ENCODE data around the gene TFEB. TPM values are rescaled to one million over a fixed set of nuclear protein-coding genes. Genes with fewer than 3 reads are reported as not detected.

The TFEB gene
- total RNA-seq, 2 experiments from 2014 or later: 11.7 to 13.4 TPM

DNA sequence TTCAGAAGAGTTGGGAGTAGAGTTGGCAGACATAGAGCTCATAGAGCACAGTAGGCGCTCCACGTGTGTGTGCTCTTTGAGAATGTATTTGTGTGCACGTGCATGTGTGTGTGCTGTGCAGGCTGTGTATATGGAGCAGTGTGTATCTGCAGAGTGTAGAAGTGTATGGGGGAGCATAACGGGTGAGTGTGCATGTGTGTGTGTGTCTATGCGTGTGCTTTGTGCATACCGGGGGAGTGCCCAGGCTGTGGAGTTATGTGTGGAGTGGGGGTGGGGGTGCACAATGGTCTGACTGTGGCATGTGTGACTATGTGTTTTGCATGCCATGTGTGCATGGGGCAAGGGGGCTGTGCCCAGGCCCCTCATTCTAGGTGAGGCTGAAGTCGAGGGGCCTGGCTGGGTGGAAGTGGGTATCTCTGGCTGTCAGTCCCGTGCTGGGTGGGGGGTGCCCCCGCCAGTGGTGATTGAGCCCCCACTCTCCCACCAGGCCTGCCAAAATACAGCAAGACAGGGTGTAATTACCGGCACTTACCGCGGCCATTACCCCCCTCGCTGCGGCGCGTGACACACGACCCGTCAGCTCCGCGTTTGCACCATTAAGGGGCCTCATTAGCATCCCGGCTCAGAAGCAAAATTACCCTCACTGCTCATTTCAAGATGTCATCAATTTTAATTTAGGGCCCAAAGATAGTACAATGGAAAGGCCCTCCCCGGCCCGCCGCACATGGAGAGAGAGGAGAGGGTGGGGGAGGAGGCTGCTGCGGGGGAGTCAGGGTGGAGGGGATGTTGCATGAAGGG is 58.1 kb downstream of the TFEB start:
- peaks cover 1% of the 10 kb centered on the region for H3K27me3 Mint-ChIP-seq
- intact Hi-C loops (cut with micrococcal nuclease): no loop called here
- no peak overlapping the region for H3K4me3 Mint-ChIP-seq
- H3K27ac Mint-ChIP-seq: no peak overlapping the region
- no peaks in the 10 kb centered on the region for H3K9me3 Mint-ChIP-seq
- peaks cover 2% of the 10 kb centered on the region for H3K4me1 Mint-ChIP-seq (ENCODE audit: low read depth)
- no peaks in the 10 kb centered on the region for H3K36me3 Mint-ChIP-seq
- ChIA-PET CTCF (no interaction called here), POLR2A (no interaction called here)
- DNase-seq: no peak

DNA sequence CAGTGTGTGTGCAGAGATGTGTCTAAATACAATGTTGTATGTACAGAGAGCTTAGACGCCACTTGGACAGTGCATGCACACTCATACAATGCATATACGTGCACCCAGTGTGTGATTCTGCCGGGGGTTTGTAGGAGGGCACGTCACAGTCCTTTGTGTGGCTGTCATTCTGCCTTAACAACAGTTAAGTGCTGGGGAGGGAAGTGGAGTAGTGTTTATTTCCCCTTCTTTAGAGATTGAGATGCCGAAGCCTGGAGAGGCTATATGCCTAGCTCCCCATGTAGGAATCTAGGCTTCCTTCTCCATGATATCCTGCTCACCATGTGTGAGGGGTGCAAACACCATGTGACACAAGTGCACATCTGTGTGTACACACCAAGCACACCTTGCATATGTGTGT is 59.0 kb downstream of the TFEB start:
- DNase-seq: no peak
- intact Hi-C loops (cut with micrococcal nuclease): no loop called here
- Mint-ChIP-seq H3K4me3 (no peak overlapping the region), H3K36me3 (no peaks in the 10 kb centered on the region), H3K27ac (no peak overlapping the region), H3K9me3 (no peaks in the 10 kb centered on the region), H3K4me1 (ENCODE audit: low read depth) (no peaks in the 10 kb centered on the region), H3K27me3 (peaks cover 1% of the 10 kb centered on the region)
- POLR2A ChIA-PET: no interaction called here
- CTCF ChIA-PET: no interaction called here

DNA sequence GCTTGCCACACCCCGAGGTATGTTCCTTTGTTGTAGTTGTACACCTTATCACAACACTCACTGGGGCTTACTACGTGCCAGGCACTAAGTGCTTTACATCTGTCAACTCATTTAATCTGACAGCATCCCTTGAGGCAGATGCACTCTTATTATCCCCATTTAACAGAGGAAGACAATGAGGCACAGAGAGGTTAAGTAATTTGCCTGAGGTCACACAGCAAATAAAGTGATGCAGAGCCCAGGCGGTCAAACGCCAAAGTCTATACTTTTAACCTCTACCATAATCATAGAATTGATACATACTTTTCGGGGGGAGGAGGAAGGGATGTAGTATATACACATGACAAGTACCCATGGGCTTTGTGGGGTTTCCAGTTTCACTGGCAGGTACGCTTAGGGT is 59.4 kb downstream of the TFEB start:
- no peak overlapping the region for H3K27ac Mint-ChIP-seq
- no peak overlapping the region for H3K4me3 Mint-ChIP-seq
- H3K36me3 Mint-ChIP-seq: no peaks in the 10 kb centered on the region
- H3K9me3 Mint-ChIP-seq: no peaks in the 10 kb centered on the region
- no peak for DNase-seq
- POLR2A ChIA-PET: no interaction called here
- no peaks in the 10 kb centered on the region for H3K4me1 Mint-ChIP-seq (ENCODE audit: low read depth)
- H3K27me3 Mint-ChIP-seq: peaks cover 1% of the 10 kb centered on the region
- CTCF ChIA-PET: interaction anchor here (1.0 kb wide), 1 partner anchor 14 kb away, joined by 4 read pairs; no protein-coding TSS in a partner anchor
- intact Hi-C loops (cut with micrococcal nuclease): no loop called here

DNA sequence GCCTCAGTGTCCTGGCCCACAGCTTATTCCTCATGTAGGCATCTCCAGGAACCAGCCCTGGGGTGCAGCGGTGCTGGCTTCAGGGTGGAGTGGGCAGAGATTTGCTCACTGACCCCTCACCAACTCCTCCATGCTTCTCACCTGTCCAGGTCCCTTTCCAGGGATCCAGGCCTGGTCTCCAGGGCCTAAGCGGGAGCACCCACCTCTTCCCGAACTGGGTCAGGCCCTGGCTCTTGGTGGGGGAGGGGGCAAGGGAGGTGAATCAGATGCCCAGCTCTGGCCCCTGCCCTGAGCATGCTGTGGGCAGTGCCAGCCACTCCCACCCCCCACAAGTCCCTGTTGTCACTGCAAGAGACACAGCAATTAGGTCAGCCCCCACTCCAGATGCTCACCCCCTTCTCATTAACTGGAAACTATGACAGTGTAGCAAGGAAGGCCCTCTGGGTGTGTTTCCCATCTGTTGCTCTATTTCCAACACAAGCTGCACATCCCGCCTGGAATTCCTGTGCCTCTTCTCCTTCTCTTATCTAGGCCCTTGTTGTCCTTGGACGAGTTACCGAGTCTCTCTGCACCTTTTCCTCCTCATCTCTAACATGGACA is 60.1 kb downstream of the TFEB start:
- no peaks in the 10 kb centered on the region for H3K36me3 Mint-ChIP-seq
- CTCF ChIA-PET: interaction anchor here (0.6 to 1.0 kb wide), 2 partner anchors 8 to 15 kb away, joined by 3 to 4 read pairs; no protein-coding TSS in a partner anchor

DNA sequence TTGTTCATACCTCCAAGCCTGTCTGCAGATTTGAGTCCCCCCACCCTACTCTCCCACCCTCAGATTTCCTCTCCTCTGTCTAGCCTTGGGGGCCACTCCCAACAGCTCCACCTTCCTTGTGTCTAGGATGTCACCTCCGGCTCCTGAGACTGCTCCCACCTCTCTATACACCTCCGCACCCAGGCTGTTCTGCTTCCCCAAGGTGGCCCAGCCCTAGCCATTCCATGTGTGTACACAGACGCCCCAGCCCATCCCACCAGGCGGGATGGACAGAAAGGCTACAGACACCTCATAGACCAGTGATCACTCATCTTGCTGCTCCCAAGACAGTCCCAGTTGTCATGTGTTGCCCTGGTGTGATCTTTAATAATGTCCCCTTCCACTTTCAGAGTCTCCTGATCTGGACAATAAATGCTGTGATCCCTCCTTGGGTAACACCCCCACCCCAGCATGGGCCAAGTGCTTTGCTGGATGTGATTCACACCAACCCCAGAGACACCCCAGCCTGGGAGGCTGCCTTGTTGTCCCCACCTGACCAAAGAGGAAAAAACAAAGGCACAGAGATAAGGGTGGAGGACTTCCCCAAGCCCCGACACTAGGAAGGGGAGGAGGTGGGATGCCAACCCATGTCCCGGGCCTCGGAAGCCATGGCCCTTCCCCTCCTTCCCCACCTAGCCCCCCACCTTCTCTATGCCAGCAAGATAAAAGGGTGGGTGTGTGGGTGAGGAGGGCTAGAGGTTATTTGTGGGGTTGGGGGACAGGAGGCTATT is 61.0 kb downstream of the TFEB start:
- H3K4me3 Mint-ChIP-seq: no peak overlapping the region
- H3K27me3 Mint-ChIP-seq: peaks cover 8% of the 10 kb centered on the region
- CTCF ChIA-PET: interaction anchor here (0.6 to 1.4 kb wide), 2 partner anchors 9 to 11 kb away, joined by 3 read pairs; no protein-coding TSS in a partner anchor
- POLR2A ChIA-PET: no interaction called here
- no peak for DNase-seq
- no peaks in the 10 kb centered on the region for H3K36me3 Mint-ChIP-seq
- no peaks in the 10 kb centered on the region for H3K4me1 Mint-ChIP-seq (ENCODE audit: low read depth)
- intact Hi-C loops (cut with micrococcal nuclease): no loop called here
- H3K27ac Mint-ChIP-seq: no peak overlapping the region
- no peaks in the 10 kb centered on the region for H3K9me3 Mint-ChIP-seq

More for the DNA sequence above, 60.1 kb downstream of the TFEB start:
- Mint-ChIP-seq H3K9me3 (no peaks in the 10 kb centered on the region), H3K27me3 (peaks cover 4% of the 10 kb centered on the region), H3K4me3 (no peak overlapping the region), H3K27ac (no peak overlapping the region), H3K4me1 (ENCODE audit: low read depth) (no peaks in the 10 kb centered on the region)
- DNase-seq: no peak
- intact Hi-C loops (cut with micrococcal nuclease): no loop called here
- POLR2A ChIA-PET: no interaction called here

- intact Hi-C loops (cut with micrococcal nuclease): no loop called here
- Mint-ChIP-seq H3K9me3 (peaks cover 4% of the 10 kb centered on the region), H3K27me3 (peaks cover 8% of the 10 kb centered on the region), H3K4me1 (ENCODE audit: low read depth) (no peaks in the 10 kb centered on the region), H3K27ac (no peak overlapping the region), H3K4me3 (no peak overlapping the region), H3K36me3 (no peaks in the 10 kb centered on the region)
- no peak for DNase-seq
- ChIA-PET POLR2A (no interaction called here), CTCF (interaction anchor here (1.4 kb wide), 1 partner anchor 12 kb away, joined by 3 read pairs; no protein-coding TSS in a partner anchor)
These were observed 61.8 kb downstream of the TFEB start for GRCh38 chr6:41673704-41674000.

- H3K4me3 Mint-ChIP-seq: no peak overlapping the region
- no peaks in the 10 kb centered on the region for H3K4me1 Mint-ChIP-seq (ENCODE audit: low read depth)
- POLR2A ChIA-PET: no interaction called here
- intact Hi-C loops (cut with micrococcal nuclease): no loop called here
- peaks cover 4% of the 10 kb centered on the region for H3K9me3 Mint-ChIP-seq
- peaks cover 8% of the 10 kb centered on the region for H3K27me3 Mint-ChIP-seq
- CTCF ChIA-PET: interaction anchor here (1.4 kb wide), 1 partner anchor 12 kb away, joined by 3 read pairs; no protein-coding TSS in a partner anchor
- no peaks in the 10 kb centered on the region for H3K36me3 Mint-ChIP-seq
- no peak overlapping the region for H3K27ac Mint-ChIP-seq
- no peak for DNase-seq
These were observed 62.3 kb downstream of the TFEB start for GRCh38 chr6:41672816-41673703.

DNA sequence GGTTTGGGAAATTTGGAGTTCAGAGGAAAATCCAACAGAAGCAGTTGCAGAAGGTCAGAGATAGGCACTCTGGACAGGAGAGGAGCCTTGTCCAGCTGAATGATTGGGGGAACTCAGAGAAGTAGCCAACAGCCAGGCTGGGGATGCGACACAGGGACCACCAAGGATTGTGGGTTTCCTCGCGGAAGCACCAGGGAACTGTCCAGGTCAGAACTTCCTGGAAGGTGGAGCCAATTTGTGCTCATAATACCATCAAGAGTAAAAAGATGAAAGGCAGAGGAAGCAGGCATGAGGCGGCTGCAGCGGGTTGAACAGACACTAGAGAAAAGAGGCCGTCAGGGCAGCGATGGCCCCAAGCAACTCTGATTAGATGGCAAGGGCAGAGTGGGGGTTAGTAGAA is 63.4 kb downstream of the TFEB start:
- no peaks in the 10 kb centered on the region for H3K4me1 Mint-ChIP-seq (ENCODE audit: low read depth)
- peaks cover 8% of the 10 kb centered on the region for H3K27me3 Mint-ChIP-seq
- no peaks in the 10 kb centered on the region for H3K36me3 Mint-ChIP-seq
- H3K9me3 Mint-ChIP-seq: peaks cover 4% of the 10 kb centered on the region
- ChIA-PET CTCF (no interaction called here), POLR2A (no interaction called here)
- DNase-seq: no peak
- H3K27ac Mint-ChIP-seq: no peak overlapping the region
- H3K4me3 Mint-ChIP-seq: no peak overlapping the region
- intact Hi-C loops (cut with micrococcal nuclease): no loop called here

DNA sequence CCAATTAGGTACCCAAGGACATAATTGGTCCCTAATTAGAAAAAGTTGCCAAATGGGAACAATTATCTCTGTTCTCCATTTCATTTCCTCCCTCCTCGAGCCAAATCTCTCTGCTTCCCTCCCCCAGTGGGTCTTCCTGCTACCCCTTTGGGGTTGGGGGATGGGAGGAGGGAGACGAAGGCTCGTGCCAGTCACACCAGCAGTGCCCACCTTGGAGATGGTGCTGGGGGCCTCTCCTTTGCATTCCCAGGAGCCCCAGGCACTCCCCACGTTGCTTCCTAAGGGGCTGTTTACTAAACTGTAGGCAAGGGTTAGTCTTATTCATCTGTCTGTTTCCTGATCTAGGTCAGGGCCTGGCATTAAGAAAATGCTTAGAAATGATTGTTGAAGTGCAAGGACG is 64.0 kb downstream of the TFEB start:
- Mint-ChIP-seq H3K9me3 (peaks cover 4% of the 10 kb centered on the region), H3K27me3 (peaks cover 8% of the 10 kb centered on the region), H3K36me3 (no peaks in the 10 kb centered on the region), H3K27ac (no peak overlapping the region), H3K4me3 (no peak overlapping the region), H3K4me1 (ENCODE audit: low read depth) (no peaks in the 10 kb centered on the region)
- CTCF ChIA-PET: interaction anchor here (1.8 kb wide), 1 partner anchor 12 kb away, joined by 8 read pairs; no protein-coding TSS in a partner anchor
- intact Hi-C loops (cut with micrococcal nuclease): no loop called here
- POLR2A ChIA-PET: no interaction called here
- no peak for DNase-seq

- no peak overlapping the region for H3K4me3 Mint-ChIP-seq
- no peaks in the 10 kb centered on the region for H3K4me1 Mint-ChIP-seq (ENCODE audit: low read depth)
- peaks cover 4% of the 10 kb centered on the region for H3K9me3 Mint-ChIP-seq
- POLR2A ChIA-PET: no interaction called here
- CTCF ChIA-PET: interaction anchor here (1.8 kb wide), 1 partner anchor 13 kb away, joined by 8 read pairs; no protein-coding TSS in a partner anchor
- no peaks in the 10 kb centered on the region for H3K36me3 Mint-ChIP-seq
- no peak overlapping the region for H3K27ac Mint-ChIP-seq
- peaks cover 8% of the 10 kb centered on the region for H3K27me3 Mint-ChIP-seq
- no peak for DNase-seq
- intact Hi-C loops (cut with micrococcal nuclease): no loop called here
These were observed 64.6 kb downstream of the TFEB start for GRCh38 chr6:41670703-41671360.

GRCh38 chr6:41668968-41669367 is 66.4 kb downstream of the TFEB start:
- ChIA-PET POLR2A (no interaction called here), CTCF (no interaction called here)
- Mint-ChIP-seq H3K4me3 (no peak overlapping the region), H3K36me3 (no peaks in the 10 kb centered on the region), H3K9me3 (peaks cover 4% of the 10 kb centered on the region), H3K27ac (no peak overlapping the region), H3K4me1 (ENCODE audit: low read depth) (no peaks in the 10 kb centered on the region), H3K27me3 (peaks cover 7% of the 10 kb centered on the region)
- DNase-seq: no peak
- intact Hi-C loops (cut with micrococcal nuclease): no loop called here
